Gastroesophageal sphincter (tissue), 4 donors: Measurements from ENCODE around the gene ARFGEF3. TPM values are rescaled to one million over a fixed set of nuclear protein-coding genes. Genes with fewer than 3 reads are reported as not detected.
"Not testable (repeated sequence)": the region's sequence is repeated elsewhere in the genome, so short reads cannot be mapped to it uniquely, and the experiment has no call there.

Source experiments
- ATAC-seq: fragments of 150-250 bp; one replicate; pipeline ENCODE4 v1.9.1; 2016; ENCODE audit warnings: mild to moderate bottlenecking, moderate library complexity
- H3K27ac ChIP-seq, 4 donors: fragments of 200-600 bp; sonication (generic) in 3 of 4; 1 replicate in 3 of 4; 2 replicates in 1 of 4; pipeline ENCODE4 v1.5.1; 2016 to 2019
- H3K27me3 ChIP-seq: fragments of 200-600 bp; sonication (generic); one replicate; pipeline ENCODE4 v1.5.1; 2019
- H3K36me3 ChIP-seq, 2 donors: fragments of 200-600 bp; sonication (generic); one replicate each; pipeline ENCODE4 v1.5.1; 2019; ENCODE audit warnings: control low read depth in 1 of 2
- H3K4me1 ChIP-seq, 3 donors: fragments of 200-600 bp; sonication (generic); 1 replicate in 2 of 3; 2 replicates in 1 of 3; pipeline ENCODE4 v1.5.1; 2016 to 2019; ENCODE audit warnings: control low read depth in 2 of 3
- H3K4me3 ChIP-seq, 2 donors: fragments of 200-600 bp; sonication (generic); one replicate each; pipeline ENCODE4 v1.5.1; 2019; ENCODE audit warnings: mild to moderate bottlenecking in 1 of 2, moderate library complexity in 1 of 2
- H3K9me3 ChIP-seq, 3 donors: fragments of 200-600 bp; sonication (generic); one replicate each; pipeline ENCODE4 v1.5.1; 2017 to 2019; ENCODE audit warnings: control low read depth in 2 of 3
- CTCF ChIP-seq, 4 experiments: fragments of 200-600 bp in 2 of 4; fragments of 450-650 bp in 2 of 4; sonication (generic) in 1 of 4; IDR thresholded peaks; one replicate each; pipeline ENCODE4 v1.5.1; 2017 to 2019; ENCODE audit warnings: antibody characterized with exemption in 4 of 4, mild to moderate bottlenecking in 2 of 4, moderate library complexity in 2 of 4
- EP300 ChIP-seq: sonication (generic); formaldehyde crosslinking; IDR thresholded peaks from one replicate; pipeline ENCODE4 v1.6.1; 2017; ENCODE audit warnings: antibody characterized with exemption, mild to moderate bottlenecking
- POLR2A ChIP-seq, 2 donors: fragments of 450-650 bp; IDR thresholded peaks; one replicate each; pipeline ENCODE4 v1.6.1; 2017; ENCODE audit warnings: antibody characterized with exemption in 2 of 2, mild to moderate bottlenecking in 2 of 2, moderate library complexity in 1 of 2
- POLR2AphosphoS5 ChIP-seq: sonication (generic); formaldehyde crosslinking; IDR thresholded peaks from one replicate; pipeline ENCODE4 v1.6.1; 2017; ENCODE audit warnings: antibody characterized with exemption
- WGBS, 2 donors: methylation state at CpG; one replicate each; pipeline ENCODE4 v1.1.5; 2018; ENCODE audit warnings: low coverage in 1 of 2; 5-methylcytosine and 5-hydroxymethylcytosine counted together
- total RNA-seq, 4 donors: library from RNA; depleted of rRNA; stranded (reverse); fragments of >200 nt; gene quantifications; one replicate each; pipeline ENCODE4 v1.1.0, GENCODE V29; 2016

Gene ARFGEF3
- total RNA-seq, 4 donors from 2014 or later: 0.47 to 4.2 (median 1.8) TPM

- no peaks in the 10 kb centered on the region for H3K36me3 ChIP-seq
- WGBS, 2 donors: 57 to 60% methylated on average over 1 of the region's 2 CpGs
- H3K4me3 ChIP-seq: no peak overlapping the region
- no peaks in the 10 kb centered on the region for H3K9me3 ChIP-seq
- no peak for TF ChIP-seq EP300
- no peak for TF ChIP-seq POLR2AphosphoS5
- TF ChIP-seq POLR2A (IDR thresholded peaks at IDR 0.05): no peak
- no peak for TF ChIP-seq CTCF (IDR thresholded peaks at IDR 0.05)
- no peaks in the 10 kb centered on the region for H3K4me1 ChIP-seq
- H3K27me3 ChIP-seq: no peaks in the 10 kb centered on the region
- no peak overlapping the region for H3K27ac ChIP-seq
- no peak for ATAC-seq
Measured at GRCh38 chr6:138347864-138348263, 186.1 kb downstream of the ARFGEF3 start.

- 16 to 49% methylated on average over 2 of the region's 3 CpGs for WGBS, 2 donors
- TF ChIP-seq EP300: no peak
- TF ChIP-seq POLR2A (IDR thresholded peaks at IDR 0.05): no peak
- no peak for TF ChIP-seq POLR2AphosphoS5
- TF ChIP-seq CTCF (IDR thresholded peaks at IDR 0.05): no peak
- Histone ChIP-seq H3K27me3 (peaks cover 4% of the 10 kb centered on the region), H3K27ac (no peak overlapping the region), H3K36me3 (no peaks in the 10 kb centered on the region), H3K4me3 (no peak overlapping the region), H3K9me3 (no peaks in the 10 kb centered on the region), H3K4me1 (no peaks in the 10 kb centered on the region)
- no peak for ATAC-seq
Measured at GRCh38 chr6:138349891-138350290, 188.2 kb downstream of the ARFGEF3 start.

GRCh38 chr6:138357928-138358327, 196.2 kb downstream of the ARFGEF3 start:
- H3K4me1 ChIP-seq: no peaks in the 10 kb centered on the region
- no peaks in the 10 kb centered on the region for H3K9me3 ChIP-seq
- H3K4me3 ChIP-seq: no peak overlapping the region
- TF ChIP-seq CTCF (IDR thresholded peaks at IDR 0.05): no peak
- no peak for TF ChIP-seq POLR2A (IDR thresholded peaks at IDR 0.05)
- no peak for TF ChIP-seq POLR2AphosphoS5
- no peak for TF ChIP-seq EP300
- no peaks in the 10 kb centered on the region for H3K36me3 ChIP-seq
- H3K27me3 ChIP-seq: peaks cover 11% of the 10 kb centered on the region
- no peak overlapping the region for H3K27ac ChIP-seq
- ATAC-seq: no peak
- 81% methylated on average over 1 of the region's 1 CpG; no CpG with 5 or more reads in 1 of the 2 donors for WGBS, 2 donors

GRCh38 chr6:138368684-138369083, 206.9 kb downstream of the ARFGEF3 start:
- not testable (repeated sequence) for H3K9me3 ChIP-seq, ATAC-seq, H3K4me3 ChIP-seq, H3K27me3 ChIP-seq, H3K27ac ChIP-seq, H3K36me3 ChIP-seq, H3K4me1 ChIP-seq
- WGBS, 2 donors: 88 to 97% methylated on average over 5 to 6 of the region's 8 CpGs

GRCh38 chr6:138370631-138371451, 209.1 kb downstream of the ARFGEF3 start:
- Histone ChIP-seq H3K4me3 (no peak overlapping the region), H3K36me3 (no peaks in the 10 kb centered on the region), H3K9me3 (peaks cover 0 to 5% (median 0%) of the 10 kb centered on the region in 3 donors), H3K27ac (no peak overlapping the region), H3K4me1 (no peaks in the 10 kb centered on the region), H3K27me3 (no peaks in the 10 kb centered on the region)
- no peak for ATAC-seq
- WGBS, 2 donors: 59 to 88% methylated on average over 4 to 7 of the region's 9 CpGs
- TF ChIP-seq POLR2AphosphoS5 (no peak), POLR2A (IDR thresholded peaks at IDR 0.05) (no peak), EP300 (no peak), CTCF (IDR thresholded peaks at IDR 0.05) (no peak)
